GM06990 (cell line): Measurements from ENCODE around the gene SPPL2A.

Experiments used
- DNase-seq: peaks from one replicate; pipeline ENCODE4 v3.0.0-alpha.2; 2011; ENCODE audit not compliant: insufficient read length; ENCODE audit errors: extremely low read depth
- H3K27me3 ChIP-seq: replicated peaks from 2 replicates; pipeline ENCODE4 v1.6.0; 2011; ENCODE audit warnings: low read length; ENCODE audit not compliant: control insufficient read depth, insufficient read depth
- H3K36me3 ChIP-seq: 2 replicates; pipeline ENCODE4 v1.5.1; 2011; ENCODE audit warnings: low read length; ENCODE audit not compliant: control insufficient read depth, insufficient read depth
- H3K4me3 ChIP-seq: replicated peaks from 2 replicates; pipeline ENCODE4 v1.5.1; 2011; ENCODE audit warnings: low read depth, mild to moderate bottlenecking, control low read depth, low read length
- TF ChIP-seq, protein P1 (sequence below): IDR thresholded peaks from 2 replicates; pipeline ENCODE4 v1.5.1; 2011; ENCODE audit warnings: low read length, control low read depth, mild to moderate bottlenecking, inconsistent platforms; ENCODE audit not compliant: insufficient read depth, poor library complexity, severe bottlenecking

The SPPL2A gene

DNA sequence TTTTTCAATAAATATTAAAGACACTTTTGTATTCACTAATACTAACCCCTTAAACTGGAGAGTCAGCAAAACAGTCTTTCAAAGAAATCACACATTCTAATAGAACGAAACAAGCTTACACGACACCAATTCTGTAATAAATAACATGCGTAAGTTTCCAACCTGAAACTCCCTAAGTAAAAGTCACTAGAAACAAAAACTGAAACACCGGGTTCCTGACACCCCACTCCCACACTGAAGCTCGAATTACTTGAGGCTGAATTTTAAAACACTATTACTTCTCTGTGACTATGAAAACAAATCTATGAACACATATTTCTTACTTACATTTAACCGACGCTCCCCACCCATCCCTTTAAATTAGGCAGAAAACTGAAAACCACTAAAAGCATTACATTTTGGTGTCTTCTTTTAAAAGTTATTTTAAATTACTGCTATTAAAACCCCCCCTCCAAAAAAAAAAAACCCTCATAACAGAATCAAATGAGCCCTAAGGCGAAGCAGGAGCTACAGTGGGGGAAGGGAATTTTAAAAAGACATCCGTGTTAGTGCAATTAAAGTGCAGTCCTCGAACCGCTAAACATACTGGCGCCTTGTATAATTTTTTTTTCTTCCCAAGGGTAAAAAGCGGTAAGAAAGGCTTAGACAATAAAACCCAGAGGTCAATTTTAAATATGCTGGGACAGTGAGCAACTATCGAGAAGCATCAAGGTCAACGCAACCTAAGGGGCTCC is 878 bp downstream of the SPPL2A start:
- DNase-seq = no peak
- Histone ChIP-seq H3K36me3 (no peaks in the 10 kb centered on the region), H3K4me3 (peak overlapping the region; percentile 81), H3K27me3 (no peaks in the 10 kb centered on the region)
- TF ChIP-seq, protein P1, sequence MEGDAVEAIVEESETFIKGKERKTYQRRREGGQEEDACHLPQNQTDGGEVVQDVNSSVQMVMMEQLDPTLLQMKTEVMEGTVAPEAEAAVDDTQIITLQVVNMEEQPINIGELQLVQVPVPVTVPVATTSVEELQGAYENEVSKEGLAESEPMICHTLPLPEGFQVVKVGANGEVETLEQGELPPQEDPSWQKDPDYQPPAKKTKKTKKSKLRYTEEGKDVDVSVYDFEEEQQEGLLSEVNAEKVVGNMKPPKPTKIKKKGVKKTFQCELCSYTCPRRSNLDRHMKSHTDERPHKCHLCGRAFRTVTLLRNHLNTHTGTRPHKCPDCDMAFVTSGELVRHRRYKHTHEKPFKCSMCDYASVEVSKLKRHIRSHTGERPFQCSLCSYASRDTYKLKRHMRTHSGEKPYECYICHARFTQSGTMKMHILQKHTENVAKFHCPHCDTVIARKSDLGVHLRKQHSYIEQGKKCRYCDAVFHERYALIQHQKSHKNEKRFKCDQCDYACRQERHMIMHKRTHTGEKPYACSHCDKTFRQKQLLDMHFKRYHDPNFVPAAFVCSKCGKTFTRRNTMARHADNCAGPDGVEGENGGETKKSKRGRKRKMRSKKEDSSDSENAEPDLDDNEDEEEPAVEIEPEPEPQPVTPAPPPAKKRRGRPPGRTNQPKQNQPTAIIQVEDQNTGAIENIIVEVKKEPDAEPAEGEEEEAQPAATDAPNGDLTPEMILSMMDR = no peak

DNA sequence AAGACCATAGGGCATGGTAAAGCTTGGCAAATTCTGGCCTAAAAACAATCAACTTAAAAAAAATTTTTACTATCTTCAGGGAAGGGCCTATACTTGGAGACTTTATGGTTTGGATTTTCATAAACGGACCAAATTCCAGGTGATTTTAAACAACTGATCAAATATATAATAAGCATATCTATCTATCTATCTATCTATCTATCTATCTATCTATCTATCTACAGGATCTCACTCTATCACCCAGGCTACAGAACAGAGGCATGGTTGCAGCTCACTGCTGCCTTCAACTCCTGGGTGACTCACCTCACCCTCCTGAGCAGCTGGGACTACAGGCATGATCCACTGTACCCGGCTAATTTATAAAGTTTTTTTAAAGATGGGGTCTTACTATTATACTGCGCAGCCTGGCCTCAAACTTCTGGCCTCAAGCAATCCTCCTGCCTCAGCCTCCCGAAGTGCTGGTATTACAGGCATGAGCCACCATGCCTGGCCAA is 6.7 kb downstream of the SPPL2A start:
- H3K4me3 ChIP-seq = no peak overlapping the region

DNA sequence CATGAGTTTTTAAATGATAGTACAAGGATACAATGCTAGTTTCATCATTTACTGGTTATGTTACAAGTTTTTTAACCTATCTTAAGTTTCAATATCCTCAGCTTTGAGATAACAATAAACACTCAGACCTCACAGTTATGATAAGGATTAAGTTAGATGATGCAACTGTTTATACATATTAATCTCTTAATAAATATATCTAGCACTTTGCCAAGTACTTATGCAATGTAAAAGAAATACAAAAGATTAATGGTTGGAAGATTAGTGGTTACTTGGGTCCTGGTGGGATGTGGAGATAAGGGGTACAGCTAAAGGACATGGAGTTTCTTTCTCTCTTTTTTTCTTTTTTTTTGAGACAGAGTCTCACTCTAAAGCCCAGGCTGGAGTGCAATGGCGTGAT is 12.0 kb downstream of the SPPL2A start:
- TF ChIP-seq, protein P1 = no peak
- H3K36me3 ChIP-seq = peaks cover 1% of the 10 kb centered on the region
- no peak overlapping the region for H3K4me3 ChIP-seq
- H3K27me3 ChIP-seq = no peaks in the 10 kb centered on the region
- no peak for DNase-seq

More for the DNA sequence above, 6.7 kb downstream of the SPPL2A start:
- TF ChIP-seq, protein P1 = no peak
- H3K36me3 ChIP-seq = peaks cover 1% of the 10 kb centered on the region
- no peak for DNase-seq
- H3K27me3 ChIP-seq = no peaks in the 10 kb centered on the region

DNA sequence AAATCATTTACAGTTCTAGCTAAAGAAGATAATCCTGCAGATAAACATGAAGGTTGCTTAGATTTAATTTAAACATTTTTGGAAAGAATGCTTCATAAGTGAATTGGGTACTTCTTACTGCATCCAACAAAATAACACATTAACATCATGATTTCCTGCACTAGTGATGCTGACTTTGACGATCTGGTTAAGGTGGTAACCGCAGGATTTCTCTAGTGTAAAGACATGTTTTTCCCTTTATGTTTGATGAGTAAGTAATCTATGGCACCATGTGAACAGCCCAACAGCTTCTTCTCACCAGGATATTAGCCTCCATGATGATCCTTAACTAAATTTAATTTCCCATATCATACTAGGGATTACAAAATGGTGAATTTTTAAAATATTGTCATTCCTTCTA is 14.1 kb downstream of the SPPL2A start:
- Histone ChIP-seq H3K27me3 (no peaks in the 10 kb centered on the region), H3K36me3 (peaks cover 1% of the 10 kb centered on the region), H3K4me3 (no peak overlapping the region)
- TF ChIP-seq, protein P1 = no peak
- no peak for DNase-seq

DNA sequence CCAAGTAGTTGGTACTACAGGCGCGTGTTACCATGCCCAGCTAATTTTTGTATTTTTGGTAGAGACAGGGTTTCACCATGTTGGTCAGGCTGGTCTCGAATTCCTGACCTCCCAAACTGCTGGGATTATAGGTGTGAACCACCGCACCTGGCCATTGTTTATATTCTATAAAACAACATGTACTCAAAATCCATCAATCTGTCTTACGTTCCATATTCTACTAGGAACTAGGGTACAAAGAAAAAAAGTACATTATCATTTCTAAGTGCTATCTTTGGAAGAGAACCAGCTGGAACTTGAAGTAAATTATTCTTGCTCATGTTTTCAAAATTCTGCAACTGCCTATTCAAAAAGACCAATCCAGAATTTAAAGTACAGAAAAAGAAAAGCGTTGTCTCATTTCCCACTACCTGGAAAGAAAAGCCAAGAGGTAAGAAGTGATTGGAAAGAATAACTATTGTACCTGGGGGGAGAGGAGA is 15.2 kb downstream of the SPPL2A start:
- TF ChIP-seq, protein P1 = no peak
- Histone ChIP-seq H3K27me3 (no peaks in the 10 kb centered on the region), H3K36me3 (no peaks in the 10 kb centered on the region; the same call in 1 of the 2 replicates), H3K4me3 (no peak overlapping the region)
- no peak for DNase-seq
